ENCODE data around the gene UBAP1L.

DNA sequence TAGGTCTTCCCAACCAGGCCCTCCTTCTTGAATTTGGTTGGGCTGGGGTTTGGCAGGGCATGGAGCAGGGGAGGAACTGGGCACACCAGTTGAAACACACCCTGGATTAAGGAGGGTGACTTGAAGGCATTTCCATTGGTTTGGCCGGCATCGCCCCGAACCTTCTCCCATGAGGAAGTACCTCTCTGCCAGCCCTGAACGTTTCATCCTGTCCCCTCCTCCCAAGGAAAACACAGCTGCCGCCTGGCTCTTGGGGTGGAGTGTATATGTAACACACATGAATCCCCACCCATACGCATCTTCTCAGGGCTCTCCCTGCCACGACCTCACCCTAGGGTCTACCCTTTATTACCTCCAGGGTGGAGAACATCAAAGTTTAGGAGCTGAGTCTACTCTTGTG is 14.6 kb downstream of the UBAP1L start:
- TF ChIP-seq, protein P1, sequence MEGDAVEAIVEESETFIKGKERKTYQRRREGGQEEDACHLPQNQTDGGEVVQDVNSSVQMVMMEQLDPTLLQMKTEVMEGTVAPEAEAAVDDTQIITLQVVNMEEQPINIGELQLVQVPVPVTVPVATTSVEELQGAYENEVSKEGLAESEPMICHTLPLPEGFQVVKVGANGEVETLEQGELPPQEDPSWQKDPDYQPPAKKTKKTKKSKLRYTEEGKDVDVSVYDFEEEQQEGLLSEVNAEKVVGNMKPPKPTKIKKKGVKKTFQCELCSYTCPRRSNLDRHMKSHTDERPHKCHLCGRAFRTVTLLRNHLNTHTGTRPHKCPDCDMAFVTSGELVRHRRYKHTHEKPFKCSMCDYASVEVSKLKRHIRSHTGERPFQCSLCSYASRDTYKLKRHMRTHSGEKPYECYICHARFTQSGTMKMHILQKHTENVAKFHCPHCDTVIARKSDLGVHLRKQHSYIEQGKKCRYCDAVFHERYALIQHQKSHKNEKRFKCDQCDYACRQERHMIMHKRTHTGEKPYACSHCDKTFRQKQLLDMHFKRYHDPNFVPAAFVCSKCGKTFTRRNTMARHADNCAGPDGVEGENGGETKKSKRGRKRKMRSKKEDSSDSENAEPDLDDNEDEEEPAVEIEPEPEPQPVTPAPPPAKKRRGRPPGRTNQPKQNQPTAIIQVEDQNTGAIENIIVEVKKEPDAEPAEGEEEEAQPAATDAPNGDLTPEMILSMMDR (IDR thresholded peaks at IDR 0.05; ENCODE audit: insufficient read depth, low read depth, low read length), result no peak
- TF ChIP-seq EZH2 (IDR thresholded peaks at IDR 0.05; ENCODE audit: insufficient read depth, low read length), result no peak

All from astrocyte (in vitro differentiated cells and primary cell).